ENCODE data around the gene RBX1.

DNA sequence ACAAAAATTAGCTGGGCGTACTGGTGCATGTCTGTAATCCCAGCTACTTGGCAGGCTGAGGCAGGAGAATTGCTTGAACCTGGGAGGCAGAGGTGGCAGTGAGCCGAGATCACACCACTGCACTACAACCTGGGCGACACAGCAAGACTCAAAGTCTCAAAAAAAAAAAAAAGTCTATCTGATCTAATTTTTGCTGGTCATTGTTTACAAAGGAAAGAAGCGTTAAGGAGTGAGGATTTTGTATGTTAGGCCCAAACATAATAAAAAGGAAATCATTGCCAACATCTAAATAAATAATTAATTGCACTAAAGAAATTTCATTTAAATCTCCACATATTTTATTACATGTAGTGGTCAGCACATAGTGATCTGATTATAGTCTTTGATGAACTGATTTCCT lies 2.9 kb downstream of the RBX1 start:
- no peak for TF ChIP-seq CTCF (IDR thresholded peaks at IDR 0.05; ENCODE audit: low read length)
- TF ChIP-seq EZH2phosphoT487 (IDR thresholded peaks at IDR 0.05; ENCODE audit: low read length): no peak
- TF ChIP-seq EZH2 (optimal IDR thresholded peaks at IDR 0.05; ENCODE audit: low read depth, low read length): no peak

Measured in MM.1S (cell line).